ENCODE results near the gene TMX1. TPM values are rescaled to one million over a fixed set of nuclear protein-coding genes. Genes with fewer than 3 reads are reported as not detected.

Gene TMX1
- polyA plus RNA-seq, 4 donors: 35.7 to 63.9 (median 52.7) TPM

GRCh38 chr14:51293149-51293911 lies 53.3 kb downstream of the TMX1 start:
- DNase-seq (ENCODE audit: low read depth in 4 of 4, low spot score in 3 of 4): no peak

DNA sequence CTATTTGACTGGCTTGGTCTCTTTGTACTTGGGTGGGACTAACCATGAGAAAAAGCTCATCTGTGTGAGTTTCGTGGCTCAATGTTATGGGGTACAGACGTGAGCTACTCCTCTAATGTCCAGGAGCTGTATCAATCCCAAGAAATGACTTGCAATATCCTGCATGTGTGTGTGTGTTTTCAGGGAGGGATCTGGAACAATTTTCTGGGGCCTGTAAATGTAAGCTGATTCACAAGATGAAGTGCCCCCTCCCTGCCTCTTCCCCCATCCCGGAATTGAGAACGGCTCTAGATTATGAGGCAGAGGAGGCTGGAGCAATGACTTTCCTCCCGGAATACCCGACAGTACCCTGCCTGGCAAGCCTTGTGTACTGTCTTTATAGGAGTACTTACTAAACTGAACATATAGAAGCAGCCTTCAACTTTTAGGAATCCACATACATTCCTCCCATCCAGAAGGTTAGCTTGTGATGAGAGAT lies 53.9 kb downstream of the TMX1 start:
- DNase-seq (ENCODE audit: low read depth in 4 of 4, low spot score in 3 of 4): no peak

- no peak for DNase-seq (ENCODE audit: low read depth in 4 of 4, low spot score in 3 of 4)
These were observed 55.0 kb downstream of the TMX1 start for GRCh38 chr14:51294951-51295525.

DNA sequence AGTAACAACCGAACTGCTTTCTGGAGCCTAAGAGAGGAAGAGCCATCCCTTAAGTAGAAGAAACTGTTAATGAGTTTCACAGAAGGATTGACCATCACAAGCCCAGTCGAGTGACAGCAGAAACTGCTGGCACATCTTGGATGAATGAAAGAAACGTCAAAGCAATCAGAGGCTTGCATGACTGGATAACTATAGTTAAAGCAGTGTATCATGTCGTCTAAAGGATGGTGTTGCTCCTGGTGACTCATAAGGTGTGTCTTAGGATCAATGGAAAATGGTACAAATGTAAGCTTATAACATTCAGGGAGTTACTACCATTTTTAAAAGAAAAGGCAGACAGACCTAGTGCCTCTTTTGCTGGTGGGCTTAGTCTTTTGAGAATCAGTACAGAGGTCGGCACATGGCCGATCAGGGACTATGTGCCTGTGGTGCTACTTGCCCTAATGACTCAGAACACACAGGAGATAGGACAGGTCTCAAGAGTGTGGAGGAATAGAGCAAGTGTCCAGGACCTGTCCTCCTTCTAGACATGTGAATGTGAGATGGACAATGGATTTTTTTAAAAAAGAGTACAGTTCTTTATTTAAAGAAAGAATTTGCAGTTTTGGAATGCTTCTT lies 55.7 kb downstream of the TMX1 start:
- DNase-seq (ENCODE audit: low read depth in 4 of 4, low spot score in 3 of 4): no peak

DNA sequence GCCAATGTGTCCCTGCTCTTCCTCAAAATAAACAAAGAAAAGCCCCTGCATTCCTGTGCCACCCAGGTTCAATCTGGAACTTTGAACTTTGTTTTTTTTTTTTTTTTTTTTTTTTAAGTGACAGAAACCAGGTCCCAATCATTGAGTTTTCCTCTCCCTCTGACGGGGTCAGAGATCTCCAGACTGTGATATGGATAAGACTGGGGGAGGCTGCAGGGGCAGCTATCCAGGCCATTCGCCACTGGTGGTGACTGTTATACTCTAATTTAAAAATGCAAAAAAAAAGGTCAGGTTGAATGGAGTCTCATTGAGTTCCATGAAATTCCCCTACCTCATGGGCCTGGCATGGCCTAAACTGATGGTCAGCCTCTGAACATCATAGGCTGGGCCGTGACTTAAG lies 57.0 kb downstream of the TMX1 start:
- DNase-seq (ENCODE audit: low read depth in 4 of 4, low spot score in 3 of 4): no peak

DNA sequence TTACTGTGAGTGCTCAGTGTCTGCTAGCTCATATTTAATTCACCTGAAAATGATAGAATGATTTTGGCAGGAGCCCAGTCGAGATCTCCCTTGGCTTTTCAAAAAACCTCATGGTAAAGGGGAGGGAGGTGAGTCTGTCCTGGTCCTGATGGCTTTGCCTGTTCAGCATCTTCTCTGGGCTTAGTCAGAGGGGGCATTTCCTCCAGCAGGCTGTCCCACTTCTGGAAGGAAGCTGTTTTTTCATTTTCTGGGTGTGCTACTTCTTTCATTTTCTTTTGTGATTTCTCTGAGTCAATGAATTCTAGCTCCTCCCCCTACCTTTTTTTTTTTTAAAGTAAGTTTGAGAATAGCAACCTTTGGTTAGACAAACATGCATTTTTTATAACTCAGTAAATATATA lies 58.8 kb downstream of the TMX1 start:
- no peak for DNase-seq (ENCODE audit: low read depth in 4 of 4, low spot score in 3 of 4)

GRCh38 chr14:51302295-51303030 lies 62.4 kb downstream of the TMX1 start:
- DNase-seq (ENCODE audit: low read depth in 4 of 4, low spot score in 3 of 4): no peak

GRCh38 chr14:51304438-51304837 lies 64.4 kb downstream of the TMX1 start:
- no peak for DNase-seq (ENCODE audit: low read depth in 4 of 4, low spot score in 3 of 4)

GRCh38 chr14:51304941-51305340 lies 64.9 kb downstream of the TMX1 start:
- no peak for DNase-seq (ENCODE audit: low read depth in 4 of 4, low spot score in 3 of 4)

DNA sequence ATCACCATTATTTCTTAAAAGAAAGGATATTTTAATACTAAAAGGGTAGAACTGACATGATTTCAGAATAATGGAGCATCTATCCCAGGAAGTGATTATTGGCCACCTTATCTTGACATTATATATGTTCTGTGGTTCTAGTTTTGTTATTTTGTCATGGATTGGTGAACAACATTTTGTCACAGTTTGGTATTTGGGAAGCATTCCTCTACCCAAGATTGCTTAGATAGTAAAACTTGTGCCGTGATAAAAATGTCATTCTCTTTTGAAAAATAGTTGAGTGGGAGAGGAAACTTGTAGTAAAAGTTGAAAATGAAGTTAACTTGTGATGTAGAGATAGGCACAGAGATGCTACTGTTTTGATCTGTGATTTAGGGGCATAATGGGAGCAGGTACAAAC lies 65.7 kb downstream of the TMX1 start:
- no peak for DNase-seq (ENCODE audit: low read depth in 4 of 4, low spot score in 3 of 4)

Other genes starting within 250 kb of the TMX1 start
- 1 to 10 TPM; 1.1 to 2.6 (median 1.7) TPM for gene TRIM9, start 145.1 kb upstream of the TMX1 start, polyA plus RNA-seq (ENCODE audit: insufficient read length in 4 of 4)

Data from left renal pelvis (tissue), 4 donors.